Raji (cell line): ENCODE data around the gene DSCAM.

Experiments
- POLR2A ChIP-seq: IDR thresholded peaks from 2 replicates; pipeline ENCODE4 v1.6.1; 2011; ENCODE audit warnings: low read depth, low read length, control low read depth; ENCODE audit not compliant: insufficient read depth

DSCAM gene

GRCh38 chr21:40173816-40174215 is 673.1 kb downstream of the DSCAM start:
- no peak for TF ChIP-seq POLR2A

GRCh38 chr21:40169971-40170370 is 677.0 kb downstream of the DSCAM start:
- no peak for TF ChIP-seq POLR2A

GRCh38 chr21:40166291-40166843 is 680.6 kb downstream of the DSCAM start:
- no peak for TF ChIP-seq POLR2A

- no peak for TF ChIP-seq POLR2A
Observed at GRCh38 chr21:40165773-40166070, 681.2 kb downstream of the DSCAM start.

GRCh38 chr21:40164905-40165772 is 681.8 kb downstream of the DSCAM start:
- no peak for TF ChIP-seq POLR2A

GRCh38 chr21:40162075-40162474 is 684.9 kb downstream of the DSCAM start:
- TF ChIP-seq POLR2A: no peak

- TF ChIP-seq POLR2A: no peak
Observed at GRCh38 chr21:40160911-40161310, 686.0 kb downstream of the DSCAM start.

- TF ChIP-seq POLR2A: no peak
Observed at GRCh38 chr21:40158366-40158765, 688.6 kb downstream of the DSCAM start.

GRCh38 chr21:40155563-40155962 is 691.4 kb downstream of the DSCAM start:
- TF ChIP-seq POLR2A: no peak

GRCh38 chr21:40153351-40153750 is 693.6 kb downstream of the DSCAM start:
- no peak for TF ChIP-seq POLR2A

- no peak for TF ChIP-seq POLR2A
Observed at GRCh38 chr21:40152476-40152875, 694.5 kb downstream of the DSCAM start.

GRCh38 chr21:40151611-40152010 is 695.3 kb downstream of the DSCAM start:
- TF ChIP-seq POLR2A: no peak

- no peak for TF ChIP-seq POLR2A
Observed at GRCh38 chr21:40146216-40146837, 700.6 kb downstream of the DSCAM start.

GRCh38 chr21:40143822-40144525 is 703.0 kb downstream of the DSCAM start:
- no peak for TF ChIP-seq POLR2A

GRCh38 chr21:40141621-40142020 is 705.3 kb downstream of the DSCAM start:
- TF ChIP-seq POLR2A: no peak

GRCh38 chr21:40140675-40141074 is 706.3 kb downstream of the DSCAM start:
- TF ChIP-seq POLR2A: no peak

GRCh38 chr21:40139636-40140035 is 707.3 kb downstream of the DSCAM start:
- no peak for TF ChIP-seq POLR2A
